Endothelial cell of umbilical vein (primary cell): Measurements from ENCODE around the gene LORICRIN. TPM values are rescaled to one million over a fixed set of nuclear protein-coding genes. Genes with fewer than 3 reads are reported as not detected.

Experiments used
- BruUV-seq: library from RNA; stranded (reverse); fragments of 400-500 nt; replicated peaks from 2 replicates; lab custom pipeline; 2021; lab: Mats Ljungman, UMichigan
- CTCF ChIA-PET: fragments of 300-600, 350-600 bp; sonication (Branson Sonifier 250); formaldehyde crosslinking; loops from one replicate; lab custom pipeline; 2021; ENCODE audit warnings: antibody characterized with exemption, inconsistent platforms; lab: Charles Lee
- POLR2A ChIA-PET: fragments of 300-600, 350-600 bp; sonication (Branson Sonifier 250); formaldehyde crosslinking; loops from one replicate; lab custom pipeline; 2021; ENCODE audit warnings: antibody characterized with exemption, inconsistent platforms; lab: Charles Lee
- DNase-seq: peaks from one replicate; pipeline ENCODE4 v3.0.0-alpha.2; 2011; ENCODE audit warnings: low read depth, low spot score
- FAIRE-seq: peaks from 2 replicates; lab custom pipeline; 2011; peaks lifted over from hg19 to GRCh38; lab: Jason Lieb, UNC
- H2AFZ ChIP-seq: 2 replicates; pipeline ENCODE4 v1.6.0; 2012; ENCODE audit warnings: low read depth, low read length, control low read depth, inconsistent platforms
- H3K27ac ChIP-seq: 2 replicates; pipeline ENCODE4 v1.5.1; 2011; ENCODE audit warnings: low read depth, mild to moderate bottlenecking, control low read depth, low read length, moderate library complexity; ENCODE audit not compliant: insufficient read depth
- H3K27me3 ChIP-seq, 2 experiments: 2 replicates each; pipeline versions ENCODE4 v1.6.0 to v1.6.1; 2011; ENCODE audit warnings: low read length in 2 of 2, mixed read lengths in 1 of 2; ENCODE audit not compliant: control insufficient read depth in 2 of 2, insufficient read depth in 2 of 2
- H3K36me3 ChIP-seq, 2 experiments: 2 replicates in 1 of 2; 3 replicates in 1 of 2; pipeline ENCODE4 v1.5.1; 2011; ENCODE audit warnings: low read length in 2 of 2, mild to moderate bottlenecking in 1 of 2, moderate library complexity in 1 of 2; ENCODE audit not compliant: control insufficient read depth in 2 of 2, insufficient read depth in 2 of 2; ENCODE audit errors: extremely low read depth in 1 of 2
- H3K4me1 ChIP-seq: 3 replicates; pipeline ENCODE4 v1.5.1; 2011; ENCODE audit warnings: mild to moderate bottlenecking, low read length; ENCODE audit not compliant: control insufficient read depth, insufficient read depth; ENCODE audit errors: extremely low read depth
- H3K4me2 ChIP-seq: 2 replicates; pipeline ENCODE4 v1.6.1; 2011; ENCODE audit warnings: low read length, control low read depth, mixed read lengths; ENCODE audit not compliant: insufficient read depth
- H3K4me3 ChIP-seq, 3 experiments: fragments of 200-600 bp in 1 of 3; sonication (generic), shearing (Covaris generic) in 1 of 3; replicated peaks in 1 of 3; 2 replicates each; pipeline ENCODE4 v1.5.1; 2011 to 2016; ENCODE audit warnings: control low read depth in 3 of 3, low read length in 3 of 3, mild to moderate bottlenecking in 2 of 3, inconsistent platforms in 1 of 3, low read depth in 1 of 3, moderate library complexity in 1 of 3; ENCODE audit not compliant: insufficient read depth in 1 of 3
- H3K79me2 ChIP-seq: 2 replicates; pipeline ENCODE4 v1.6.0; 2012; ENCODE audit warnings: low read length, inconsistent platforms; ENCODE audit not compliant: control insufficient read depth, insufficient read depth
- H3K9ac ChIP-seq: replicated peaks from 2 replicates; pipeline ENCODE3; 2011; ENCODE audit warnings: low read length, control low read depth; ENCODE audit not compliant: insufficient read depth; ENCODE audit errors: extremely low read depth
- H3K9me1 ChIP-seq: replicated peaks from 3 replicates; pipeline ENCODE4 v1.6.0; 2011; ENCODE audit warnings: mild to moderate bottlenecking, low read length; ENCODE audit not compliant: control insufficient read depth, insufficient read depth; ENCODE audit errors: extremely low read depth
- H3K9me3 ChIP-seq: replicated peaks from 2 replicates; pipeline ENCODE4 v1.5.1; 2012; ENCODE audit warnings: low read length, inconsistent platforms; ENCODE audit not compliant: control insufficient read depth, insufficient read depth
- H4K20me1 ChIP-seq: replicated peaks from 2 replicates; pipeline ENCODE3; 2011; ENCODE audit warnings: mild to moderate bottlenecking, low read length; ENCODE audit not compliant: control insufficient read depth, insufficient read depth; ENCODE audit errors: extremely low read depth
- EZH2 ChIP-seq: IDR thresholded peaks from 2 replicates; pipeline ENCODE4 v1.6.1; 2012; ENCODE audit warnings: borderline replicate concordance, low read depth, mild to moderate bottlenecking, moderate library complexity, low read length, inconsistent platforms; ENCODE audit not compliant: severe bottlenecking
- FOS ChIP-seq: IDR thresholded peaks from 2 replicates; pipeline ENCODE4 v1.6.1; 2011; ENCODE audit warnings: mild to moderate bottlenecking, low read length, moderate library complexity, borderline replicate concordance; ENCODE audit not compliant: insufficient read depth
- GATA2 ChIP-seq: IDR thresholded peaks from 2 replicates; pipeline ENCODE4 v1.7.0; 2011; ENCODE audit warnings: low read depth, mild to moderate bottlenecking, moderate library complexity, mixed read lengths, low read length; ENCODE audit not compliant: insufficient read length, insufficient read depth
- JUN ChIP-seq: IDR thresholded peaks from 2 replicates; pipeline ENCODE4 v1.6.1; 2011; ENCODE audit warnings: borderline replicate concordance, low read depth; ENCODE audit not compliant: insufficient read length, insufficient read depth
- MYC ChIP-seq: IDR thresholded peaks from one replicate; pipeline ENCODE4 v1.6.1; 2011; ENCODE audit warnings: mild to moderate bottlenecking, low read depth, low read length
- POLR2A ChIP-seq: IDR thresholded peaks from 2 replicates; pipeline ENCODE4 v1.6.1; 2012; ENCODE audit warnings: low read depth, mild to moderate bottlenecking, control low read depth, low read length
- POLR2AphosphoS5 ChIP-seq: IDR thresholded peaks from 2 replicates; pipeline ENCODE4 v1.6.1; 2012; ENCODE audit warnings: low read depth, mild to moderate bottlenecking, control low read depth, low read length, moderate library complexity; ENCODE audit not compliant: insufficient read depth
- dilution Hi-C: fragments of 300-500 bp; cut with MboI; formaldehyde crosslinking; loops from one replicate; pipeline ENCODE4 v1.15.0; 2019; ENCODE audit warnings: low sequenced_read_pairs; ENCODE audit not compliant: extremely low pct_ligation_motif_present
- intact Hi-C: fragments of 100-400 bp; cut with micrococcal nuclease; formaldehyde crosslinking; loops from one replicate; pipeline ENCODE4 v1.10.0; 2022
- polyA plus RNA-seq, 4 experiments: library from polyadenylated mRNA; depleted of rRNA in 3 of 4; stranded (reverse) in 3 of 4; unstranded in 1 of 4; fragments of >200 nt; gene quantifications; 2 replicates each; pipeline versions ENCODE4 v1.2.1 to v1.2.3, GENCODE V29; 2011 to 2012; ENCODE audit warnings: missing spikeins in 1 of 4
- total RNA-seq: library from RNA; stranded (reverse); gene quantifications from 2 replicates; pipeline ENCODE4 v1.2.3, GENCODE V29; 2021
- TF ChIP-seq, protein P1 (sequence below), 2 donors: IDR thresholded peaks; 1 replicate in 1 of 2; 2 replicates in 1 of 2; pipeline ENCODE4 v1.5.1; 2011; ENCODE audit warnings: low read length in 2 of 2, mild to moderate bottlenecking in 2 of 2, moderate library complexity in 2 of 2, control low read depth in 1 of 2, inconsistent platforms in 1 of 2, low read depth in 1 of 2; ENCODE audit not compliant: insufficient read depth in 1 of 2; ENCODE audit errors: extremely low read depth in 1 of 2
- TF ChIP-seq, protein P2 (sequence below): IDR thresholded peaks from 2 replicates; pipeline ENCODE4 v1.6.1; 2011; ENCODE audit not compliant: insufficient read depth, insufficient read length

The LORICRIN gene
- total and polyA plus RNA-seq, 2 donors (not counting 3 experiments of a cell fraction or from before 2014, with no cell fraction given) = not detected

DNA sequence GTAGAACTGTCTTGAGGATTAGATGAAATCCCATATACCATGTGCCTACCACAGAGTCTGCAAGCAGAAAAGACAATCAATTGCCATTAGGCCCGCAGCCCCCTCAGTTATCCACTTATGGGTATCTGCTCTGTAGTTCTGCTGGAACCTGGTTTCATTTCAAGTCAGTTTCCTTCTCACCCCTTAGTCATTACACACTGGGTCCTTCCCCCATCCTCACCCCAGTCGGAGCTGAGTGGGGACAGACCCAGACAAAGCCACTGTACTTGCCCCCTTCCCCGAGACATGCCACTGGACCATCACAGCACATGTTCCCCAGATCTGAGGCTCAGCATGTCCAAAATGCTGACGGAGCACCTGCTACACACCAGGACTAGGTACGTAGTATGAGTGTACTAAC lies 32.0 kb downstream of the LORICRIN start:
- dilution Hi-C loops = no loop called here
- Histone ChIP-seq H3K79me2 (no peaks in the 10 kb centered on the region), H4K20me1 (no peaks in the 10 kb centered on the region), H3K36me3 (no peaks in the 10 kb centered on the region), H2AFZ (no peak overlapping the region), H3K9me1 (no peaks in the 10 kb centered on the region), H3K27ac (no peak overlapping the region), H3K4me1 (no peaks in the 10 kb centered on the region), H3K4me2 (no peak overlapping the region), H3K9me3 (no peaks in the 10 kb centered on the region), H3K4me3 (no peak overlapping the region), H3K9ac (no peak overlapping the region), H3K27me3 (no peaks in the 10 kb centered on the region)
- FAIRE-seq (no peak), DNase-seq (no peak)
- intact Hi-C loops = no loop called here
- BruUV-seq = no TSS peak
- TF ChIP-seq, protein P1, sequence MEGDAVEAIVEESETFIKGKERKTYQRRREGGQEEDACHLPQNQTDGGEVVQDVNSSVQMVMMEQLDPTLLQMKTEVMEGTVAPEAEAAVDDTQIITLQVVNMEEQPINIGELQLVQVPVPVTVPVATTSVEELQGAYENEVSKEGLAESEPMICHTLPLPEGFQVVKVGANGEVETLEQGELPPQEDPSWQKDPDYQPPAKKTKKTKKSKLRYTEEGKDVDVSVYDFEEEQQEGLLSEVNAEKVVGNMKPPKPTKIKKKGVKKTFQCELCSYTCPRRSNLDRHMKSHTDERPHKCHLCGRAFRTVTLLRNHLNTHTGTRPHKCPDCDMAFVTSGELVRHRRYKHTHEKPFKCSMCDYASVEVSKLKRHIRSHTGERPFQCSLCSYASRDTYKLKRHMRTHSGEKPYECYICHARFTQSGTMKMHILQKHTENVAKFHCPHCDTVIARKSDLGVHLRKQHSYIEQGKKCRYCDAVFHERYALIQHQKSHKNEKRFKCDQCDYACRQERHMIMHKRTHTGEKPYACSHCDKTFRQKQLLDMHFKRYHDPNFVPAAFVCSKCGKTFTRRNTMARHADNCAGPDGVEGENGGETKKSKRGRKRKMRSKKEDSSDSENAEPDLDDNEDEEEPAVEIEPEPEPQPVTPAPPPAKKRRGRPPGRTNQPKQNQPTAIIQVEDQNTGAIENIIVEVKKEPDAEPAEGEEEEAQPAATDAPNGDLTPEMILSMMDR (IDR thresholded peaks at IDR 0.05; ENCODE audit: extremely low read depth in 1 of 2, insufficient read depth in 1 of 2, low read depth in 1 of 2, low read length in 2 of 2) = no peak
- TF ChIP-seq FOS (no peak), GATA2 (no peak), MYC (no peak), POLR2AphosphoS5 (no peak), POLR2A (no peak), JUN (no peak), EZH2 (no peak)
- TF ChIP-seq, protein P2, sequence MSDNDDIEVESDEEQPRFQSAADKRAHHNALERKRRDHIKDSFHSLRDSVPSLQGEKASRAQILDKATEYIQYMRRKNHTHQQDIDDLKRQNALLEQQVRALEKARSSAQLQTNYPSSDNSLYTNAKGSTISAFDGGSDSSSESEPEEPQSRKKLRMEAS = no peak
- CTCF ChIA-PET = interaction anchor here (0.9 to 1.4 kb wide), 2 partner anchors 10 to 11 kb away, joined by 3 to 4 read pairs; no protein-coding TSS in a partner anchor
- POLR2A ChIA-PET = no interaction called here
